GM13977 (cell line): ENCODE measurements around the gene DLG5.

Experiments used
- DNase-seq: peaks from one replicate; pipeline ENCODE4 v3.0.0; 2012; ENCODE audit warnings: low spot score
- CTCF ChIP-seq: IDR thresholded peaks from 2 replicates; pipeline ENCODE4 v1.5.1; 2012; ENCODE audit warnings: mild to moderate bottlenecking, control low read depth; ENCODE audit not compliant: insufficient read depth; ENCODE audit errors: extremely low read depth, missing control alignments
- in situ Hi-C: fragments of 300-500 bp; cut with MboI; formaldehyde crosslinking; loops from one replicate; pipeline ENCODE4 v1.12.0; 2022; ENCODE audit warnings: low sequenced_read_pairs, low pct_unique_long_range_greater_than_20kb, mixed read lengths, inconsistent platforms; ENCODE audit not compliant: unreplicated experiment

DLG5 gene

GRCh38 chr10:77844713-77845445 lies 81.7 kb downstream of the DLG5 start:
- in situ Hi-C loops: no loop called here
- TF ChIP-seq CTCF: no peak
- no peak for DNase-seq

GRCh38 chr10:77844177-77844576 lies 82.4 kb downstream of the DLG5 start:
- TF ChIP-seq CTCF: no peak
- in situ Hi-C loops: no loop called here
- DNase-seq: no peak

GRCh38 chr10:77843264-77843663 lies 83.3 kb downstream of the DLG5 start:
- in situ Hi-C loops: no loop called here
- DNase-seq: no peak
- TF ChIP-seq CTCF: no peak

GRCh38 chr10:77842652-77843212 lies 83.8 kb downstream of the DLG5 start:
- no peak for DNase-seq
- TF ChIP-seq CTCF: no peak
- in situ Hi-C loops: no loop called here

GRCh38 chr10:77841711-77842375 lies 84.7 kb downstream of the DLG5 start:
- TF ChIP-seq CTCF: no peak
- in situ Hi-C loops: no loop called here
- no peak for DNase-seq

- no peak for DNase-seq
- no peak for TF ChIP-seq CTCF
- in situ Hi-C loops: no loop called here
These were observed 85.9 kb downstream of the DLG5 start for GRCh38 chr10:77840636-77841035.
